WTC11 (cell line): ENCODE results near the gene TMEM87A. TPM values are rescaled to one million over a fixed set of nuclear protein-coding genes. Genes with fewer than 3 reads are reported as not detected.

ENCODE experiments used
- ATAC-seq: fragments of 200-7000 bp; cut with Tn5 transposase; 2 replicates; pipeline ENCODE4 v1.10.0; 2021; ENCODE audit warnings: mild to moderate bottlenecking, moderate library complexity
- CTCF ChIA-PET: fragments of 300-600 bp; sonication (Branson Sonifier 250); formaldehyde crosslinking; loops from one replicate; lab custom pipeline; 2021; ENCODE audit warnings: antibody characterized with exemption; lab: Charles Lee
- POLR2A ChIA-PET: fragments of 350-600 bp; sonication (Branson Sonifier 250); formaldehyde crosslinking; loops from one replicate; lab custom pipeline; 2021; ENCODE audit warnings: antibody characterized with exemption; lab: Charles Lee
- DNase-seq: peaks from one replicate; pipeline ENCODE4 v3.0.0; 2021; ENCODE audit warnings: low spot score
- H3K27ac Mint-ChIP-seq: 2 replicates; pipeline ENCODE4 v1.8.0; 2021; ENCODE audit warnings: mixed read lengths
- H3K27me3 Mint-ChIP-seq: 2 replicates; pipeline ENCODE4 v1.8.0; 2021; ENCODE audit warnings: low read depth, mild to moderate bottlenecking, moderate library complexity, mixed read lengths
- H3K36me3 Mint-ChIP-seq: 2 replicates; pipeline ENCODE4 v1.8.0; 2021; ENCODE audit warnings: mixed read lengths
- H3K4me1 Mint-ChIP-seq: 2 replicates; pipeline ENCODE4 v1.8.0; 2022; ENCODE audit warnings: mixed read lengths
- H3K4me3 Mint-ChIP-seq: 2 replicates; pipeline ENCODE4 v1.8.0; 2021; ENCODE audit warnings: mild to moderate bottlenecking, moderate library complexity, mixed read lengths
- H3K9me3 Mint-ChIP-seq: 2 replicates; pipeline ENCODE4 v1.8.0; 2021; ENCODE audit warnings: mixed read lengths
- ARID4B ChIP-seq: sonication (generic); formaldehyde crosslinking; IDR thresholded peaks from 2 replicates; pipeline ENCODE4 v1.8.0; 2023; ENCODE audit warnings: missing genetic modification reagents, mild to moderate bottlenecking, borderline replicate concordance
- CBFB ChIP-seq: sonication (generic); formaldehyde crosslinking; IDR thresholded peaks from 2 replicates; pipeline ENCODE4 v1.8.1; 2022; ENCODE audit warnings: mild to moderate bottlenecking, low read depth, missing genetic modification reagents
- ETV6 ChIP-seq: sonication (generic); formaldehyde crosslinking; IDR thresholded peaks from 2 replicates; pipeline ENCODE4 v1.8.1; 2022; ENCODE audit warnings: mild to moderate bottlenecking, missing genetic modification reagents
- FOXP4 ChIP-seq: sonication (generic); formaldehyde crosslinking; IDR thresholded peaks from 2 replicates; pipeline ENCODE4 v1.8.0; 2022; ENCODE audit warnings: mild to moderate bottlenecking, missing genetic modification reagents
- HMGA2 ChIP-seq: fragments of 250-450 bp; sonication (Bioruptor Pico); IDR thresholded peaks from 2 replicates; pipeline ENCODE4 v1.4.0; 2021; ENCODE audit warnings: mild to moderate bottlenecking, moderate library complexity
- HMGXB4 ChIP-seq: sonication (generic); formaldehyde crosslinking; IDR thresholded peaks from 2 replicates; pipeline ENCODE4 v1.8.1; 2023; ENCODE audit warnings: mild to moderate bottlenecking, moderate library complexity, missing genetic modification reagents
- MYBL2 ChIP-seq: sonication (generic); formaldehyde crosslinking; IDR thresholded peaks from 2 replicates; pipeline ENCODE4 v1.8.1; 2023; ENCODE audit warnings: mild to moderate bottlenecking, moderate library complexity, missing genetic modification reagents
- SMAD4 ChIP-seq: sonication (generic); formaldehyde crosslinking; IDR thresholded peaks from 2 replicates; pipeline ENCODE4 v1.8.0; 2022; ENCODE audit warnings: mild to moderate bottlenecking, missing genetic modification reagents
- SOX15 ChIP-seq: fragments of 250-450 bp; sonication (Bioruptor Pico); IDR thresholded peaks from 2 replicates; pipeline ENCODE4 v1.9.0; 2021; ENCODE audit warnings: mild to moderate bottlenecking
- ZMAT4 ChIP-seq: fragments of 250-450 bp; sonication (Bioruptor Pico); IDR thresholded peaks from 2 replicates; pipeline ENCODE4 v1.9.0; 2021; ENCODE audit warnings: mild to moderate bottlenecking
- ZNF138 ChIP-seq: sonication (generic); formaldehyde crosslinking; conservative IDR thresholded peaks from 2 replicates; pipeline ENCODE4 v1.8.1; 2022; ENCODE audit warnings: mild to moderate bottlenecking, moderate library complexity, missing genetic modification reagents
- total RNA-seq: library from RNA; stranded (reverse); gene quantifications from 3 replicates; pipeline ENCODE4 v1.2.3, GENCODE V29; 2021
- TF ChIP-seq, protein P1 (sequence below): sonication (generic); formaldehyde crosslinking; IDR thresholded peaks from 2 replicates; pipeline ENCODE4 v1.8.1; 2023; ENCODE audit warnings: mild to moderate bottlenecking, missing genetic modification reagents
- TF ChIP-seq, protein P2 (sequence below): sonication (generic); formaldehyde crosslinking; IDR thresholded peaks from 2 replicates; pipeline ENCODE4 v1.8.1; 2022; ENCODE audit warnings: mild to moderate bottlenecking, moderate library complexity, missing genetic modification reagents
- TF ChIP-seq, protein P3 (sequence below): sonication (generic); formaldehyde crosslinking; IDR thresholded peaks from 2 replicates; pipeline ENCODE4 v1.8.1; 2023; ENCODE audit warnings: mild to moderate bottlenecking, missing genetic modification reagents, moderate library complexity

The TMEM87A gene
- total RNA-seq, 1 experiment from 2014 or later, result 32.4 TPM

- TF ChIP-seq ARID4B (CRISPR knock-in tag) (no peak), HMGA2 (CRISPR knock-in tag) (no peak)
These were observed 97.6 kb downstream of the TMEM87A start (continued) for GRCh38 chr15:42175671-42176070.

DNA sequence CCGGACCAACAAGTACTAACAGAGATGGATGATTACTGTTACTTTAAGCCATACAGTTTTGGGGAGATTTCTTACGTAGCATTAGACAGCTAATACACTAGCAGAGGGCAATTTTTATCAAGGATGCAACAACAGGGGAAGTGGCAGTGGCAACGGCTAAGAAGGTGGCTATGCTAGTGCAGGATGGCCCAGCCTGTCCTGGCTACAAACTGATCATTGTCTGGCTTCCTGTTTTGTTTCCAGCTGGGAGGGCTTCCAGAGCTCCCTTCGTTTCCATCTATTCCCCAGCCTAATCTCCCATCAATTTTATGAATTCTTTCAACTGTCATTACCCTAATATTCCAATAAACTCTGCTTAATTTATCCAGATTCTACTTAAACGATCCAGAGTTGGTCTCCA, 100.8 kb downstream of the TMEM87A start:
- no peaks in the 10 kb centered on the region for H3K27me3 Mint-ChIP-seq
- CTCF ChIA-PET, result no interaction called here
- H3K4me3 Mint-ChIP-seq, result no peak overlapping the region

More for the DNA sequence above, 100.8 kb downstream of the TMEM87A start:
- no peak overlapping the region for H3K27ac Mint-ChIP-seq
- TF ChIP-seq HMGXB4 (CRISPR knock-in tag) (no peak), SMAD4 (CRISPR knock-in tag) (no peak), ETV6 (CRISPR knock-in tag) (no peak), CBFB (CRISPR knock-in tag) (no peak), FOXP4 (CRISPR knock-in tag) (no peak), MYBL2 (no peak), ZNF138 (CRISPR knock-in tag) (no peak), SOX15 (no peak), ZMAT4 (no peak)
- TF ChIP-seq, protein P1, sequence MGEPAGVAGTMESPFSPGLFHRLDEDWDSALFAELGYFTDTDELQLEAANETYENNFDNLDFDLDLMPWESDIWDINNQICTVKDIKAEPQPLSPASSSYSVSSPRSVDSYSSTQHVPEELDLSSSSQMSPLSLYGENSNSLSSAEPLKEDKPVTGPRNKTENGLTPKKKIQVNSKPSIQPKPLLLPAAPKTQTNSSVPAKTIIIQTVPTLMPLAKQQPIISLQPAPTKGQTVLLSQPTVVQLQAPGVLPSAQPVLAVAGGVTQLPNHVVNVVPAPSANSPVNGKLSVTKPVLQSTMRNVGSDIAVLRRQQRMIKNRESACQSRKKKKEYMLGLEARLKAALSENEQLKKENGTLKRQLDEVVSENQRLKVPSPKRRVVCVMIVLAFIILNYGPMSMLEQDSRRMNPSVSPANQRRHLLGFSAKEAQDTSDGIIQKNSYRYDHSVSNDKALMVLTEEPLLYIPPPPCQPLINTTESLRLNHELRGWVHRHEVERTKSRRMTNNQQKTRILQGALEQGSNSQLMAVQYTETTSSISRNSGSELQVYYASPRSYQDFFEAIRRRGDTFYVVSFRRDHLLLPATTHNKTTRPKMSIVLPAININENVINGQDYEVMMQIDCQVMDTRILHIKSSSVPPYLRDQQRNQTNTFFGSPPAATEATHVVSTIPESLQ, result no peak
- TF ChIP-seq, protein P2, sequence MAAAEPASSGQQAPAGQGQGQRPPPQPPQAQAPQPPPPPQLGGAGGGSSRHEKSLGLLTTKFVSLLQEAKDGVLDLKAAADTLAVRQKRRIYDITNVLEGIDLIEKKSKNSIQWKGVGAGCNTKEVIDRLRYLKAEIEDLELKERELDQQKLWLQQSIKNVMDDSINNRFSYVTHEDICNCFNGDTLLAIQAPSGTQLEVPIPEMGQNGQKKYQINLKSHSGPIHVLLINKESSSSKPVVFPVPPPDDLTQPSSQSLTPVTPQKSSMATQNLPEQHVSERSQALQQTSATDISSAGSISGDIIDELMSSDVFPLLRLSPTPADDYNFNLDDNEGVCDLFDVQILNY, result no peak
- TF ChIP-seq, protein P3, sequence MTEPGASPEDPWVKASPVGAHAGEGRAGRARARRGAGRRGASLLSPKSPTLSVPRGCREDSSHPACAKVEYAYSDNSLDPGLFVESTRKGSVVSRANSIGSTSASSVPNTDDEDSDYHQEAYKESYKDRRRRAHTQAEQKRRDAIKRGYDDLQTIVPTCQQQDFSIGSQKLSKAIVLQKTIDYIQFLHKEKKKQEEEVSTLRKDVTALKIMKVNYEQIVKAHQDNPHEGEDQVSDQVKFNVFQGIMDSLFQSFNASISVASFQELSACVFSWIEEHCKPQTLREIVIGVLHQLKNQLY (CRISPR knock-in tag), result no peak
- TF ChIP-seq, all 79 proteins: peak for 0
- no peaks in the 10 kb centered on the region for H3K9me3 Mint-ChIP-seq
- H3K36me3 Mint-ChIP-seq, result peaks cover 30% of the 10 kb centered on the region
- no peaks in the 10 kb centered on the region for H3K4me1 Mint-ChIP-seq
- DNase-seq, result no peak
- POLR2A ChIA-PET, result no interaction called here
- ATAC-seq, result no peak
